ENCODE data around the gene C8G. TPM values are rescaled to one million over a fixed set of nuclear protein-coding genes. Genes with fewer than 3 reads are reported as not detected.

C8G gene
- total RNA-seq, 1 experiment from 2014 or later: 0.85 TPM

- Mint-ChIP-seq H3K27ac (no peak overlapping the region), H3K9me3 (peaks cover 9% of the 10 kb centered on the region), H3K27me3 (ENCODE audit: low read depth) (no peaks in the 10 kb centered on the region), H3K4me1 (peaks cover 4% of the 10 kb centered on the region), H3K36me3 (no peaks in the 10 kb centered on the region), H3K4me3 (no peak overlapping the region)
- POLR2A ChIA-PET: interaction anchor here (0.6 kb wide), 1 partner anchor 455 kb away, joined by 3 read pairs; no protein-coding TSS in a partner anchor
- DNase-seq (ENCODE audit: low spot score) (no peak), ATAC-seq (no peak)
- CTCF ChIA-PET: interaction anchor here (0.6 to 1.8 kb wide), 8 partner anchors 13 to 192 kb away, joined by 3 to 11 read pairs (median 4); partner anchors contain the start of gene FBXW5
- no peak for TF ChIP-seq ZNF317 (CRISPR knock-in tag; IDR thresholded peaks at IDR 0.05; ENCODE audit: borderline replicate concordance, low read depth)
Observed at GRCh38 chr9:136960938-136961275, 15.9 kb downstream of the C8G start.

GRCh38 chr9:136961279-136962065 lies 16.4 kb downstream of the C8G start:
- ChIA-PET POLR2A (interaction anchor here (0.6 kb wide), 1 partner anchor 456 kb away, joined by 3 read pairs; no protein-coding TSS in a partner anchor), CTCF (interaction anchor here (0.6 to 1.5 kb wide), 7 partner anchors 14 to 192 kb away, joined by 3 to 5 read pairs (median 4); partner anchors contain the start of gene FBXW5)
- H3K4me3 Mint-ChIP-seq: no peak overlapping the region

GRCh38 chr9:136962163-136962562 lies 17.1 kb downstream of the C8G start:
- ATAC-seq: no peak
- Mint-ChIP-seq H3K27me3 (ENCODE audit: low read depth) (no peaks in the 10 kb centered on the region), H3K4me1 (peaks cover 10% of the 10 kb centered on the region), H3K9me3 (no peaks in the 10 kb centered on the region), H3K4me3 (no peak overlapping the region), H3K36me3 (no peaks in the 10 kb centered on the region), H3K27ac (no peak overlapping the region)
- ChIA-PET POLR2A (no interaction called here), CTCF (interaction anchor here (0.7 to 1.5 kb wide), 6 partner anchors 14 to 193 kb away, joined by 3 to 5 read pairs (median 4); partner anchors contain the start of gene FBXW5)
- no peak for DNase-seq (ENCODE audit: low spot score)
- TF ChIP-seq SMAD4 (CRISPR knock-in tag; IDR thresholded peaks at IDR 0.05) (no peak), NFYB (CRISPR knock-in tag; conservative IDR thresholded peaks at IDR 0.05; ENCODE audit: low read depth) (no peak), ZMAT4 (CRISPR knock-in tag; IDR thresholded peaks at IDR 0.05) (no peak), KAT7 (CRISPR knock-in tag; IDR thresholded peaks at IDR 0.05; ENCODE audit: borderline replicate concordance) (no peak), SMAD3 (CRISPR knock-in tag; IDR thresholded peaks at IDR 0.05; ENCODE audit: borderline replicate concordance) (no peak), CDX4 (CRISPR knock-in tag; IDR thresholded peaks at IDR 0.05; ENCODE audit: borderline replicate concordance) (no peak), ZNF138 (CRISPR knock-in tag; conservative IDR thresholded peaks at IDR 0.05) (no peak), CBFB (CRISPR knock-in tag; IDR thresholded peaks at IDR 0.05; ENCODE audit: low read depth) (no peak), ZNF671 (CRISPR knock-in tag; IDR thresholded peaks at IDR 0.05) (no peak), ZNF425 (CRISPR knock-in tag; conservative IDR thresholded peaks at IDR 0.05) (no peak)

More at GRCh38 chr9:136961279-136962065, 16.4 kb downstream of the C8G start:
- Mint-ChIP-seq H3K27me3 (ENCODE audit: low read depth) (no peaks in the 10 kb centered on the region), H3K27ac (no peak overlapping the region), H3K4me1 (peaks cover 10% of the 10 kb centered on the region), H3K9me3 (peaks cover 4% of the 10 kb centered on the region), H3K36me3 (no peaks in the 10 kb centered on the region)
- TF ChIP-seq FOXK1 (CRISPR knock-in tag; IDR thresholded peaks at IDR 0.05): no peak
- TF ChIP-seq FOXJ3 (CRISPR knock-in tag; IDR thresholded peaks at IDR 0.05; ENCODE audit: borderline replicate concordance): no peak
- ATAC-seq (0 out of 2 replicates have a peak, but pooled peaks have one; percentile 15), DNase-seq (ENCODE audit: low spot score) (no peak)

- DNase-seq (ENCODE audit: low spot score) (no peak), ATAC-seq (no peak)
- no peak for TF ChIP-seq GTF2I (CRISPR knock-in tag; conservative IDR thresholded peaks at IDR 0.05)
- TF ChIP-seq HMGA2 (CRISPR knock-in tag; IDR thresholded peaks at IDR 0.05): no peak
- no peak for TF ChIP-seq ZNF416 (CRISPR knock-in tag; IDR thresholded peaks at IDR 0.05)
- no peak for TF ChIP-seq E2F5 (CRISPR knock-in tag; IDR thresholded peaks at IDR 0.05)
- no peak for TF ChIP-seq GABPB1 (CRISPR knock-in tag; IDR thresholded peaks at IDR 0.05)
- TF ChIP-seq CREB1 (CRISPR knock-in tag; IDR thresholded peaks at IDR 0.05): no peak
- TF ChIP-seq ZNF671 (CRISPR knock-in tag; IDR thresholded peaks at IDR 0.05): no peak
- no peak for TF ChIP-seq ZBTB21 (CRISPR knock-in tag; IDR thresholded peaks at IDR 0.05; ENCODE audit: borderline replicate concordance)
- no peak for TF ChIP-seq ZNF396 (CRISPR knock-in tag; IDR thresholded peaks at IDR 0.05; ENCODE audit: borderline replicate concordance)
- no peak for TF ChIP-seq FOXP1 (CRISPR knock-in tag; IDR thresholded peaks at IDR 0.05; ENCODE audit: borderline replicate concordance)
- no peak overlapping the region for H3K27ac Mint-ChIP-seq
- no peaks in the 10 kb centered on the region for H3K27me3 Mint-ChIP-seq (ENCODE audit: low read depth)
- no peaks in the 10 kb centered on the region for H3K36me3 Mint-ChIP-seq
- H3K4me3 Mint-ChIP-seq: no peak overlapping the region
- ChIA-PET CTCF (interaction anchor here (0.7 to 2.0 kb wide), 3 partner anchors 67 to 172 kb away, joined by 3 to 7 read pairs (median 4); no protein-coding TSS in a partner anchor), POLR2A (no interaction called here)
- peaks cover 10% of the 10 kb centered on the region for H3K4me1 Mint-ChIP-seq
- H3K9me3 Mint-ChIP-seq: no peaks in the 10 kb centered on the region
Observed at GRCh38 chr9:136962701-136963248, 17.7 kb downstream of the C8G start.

Data from WTC11 (cell line).